Keratinocyte (primary cell): Measurements from ENCODE around the gene PAFAH1B2.

ENCODE experiments used
- CTCF ChIP-seq, 3 experiments: IDR thresholded peaks in 1 of 3; conservative IDR thresholded peaks in 1 of 3; optimal IDR thresholded peaks in 1 of 3; 2 replicates in 2 of 3; 3 replicates in 1 of 3; pipeline versions ENCODE3 to v1.5.1; 2011; ENCODE audit warnings: low read length in 3 of 3, mild to moderate bottlenecking in 3 of 3, moderate library complexity in 2 of 3, control low read depth in 1 of 3, inconsistent platforms in 1 of 3; ENCODE audit not compliant: insufficient read depth in 2 of 3; ENCODE audit errors: extremely low read depth in 1 of 3
- EZH2 ChIP-seq: IDR thresholded peaks from one replicate; pipeline ENCODE4 v1.6.1; 2012; ENCODE audit warnings: inconsistent platforms, mild to moderate bottlenecking, low read length, moderate library complexity

- TF ChIP-seq CTCF (optimal IDR thresholded peaks at IDR 0.05 in 1 of 3, IDR thresholded peaks at IDR 0.05 in 1 of 3, conservative IDR thresholded peaks at IDR 0.05 in 1 of 3; ENCODE audit: extremely low read depth in 1 of 3, insufficient read depth in 2 of 3, low read length in 3 of 3) (no peak), EZH2 (no peak)
Observed at GRCh38 chr11:117219995-117220394, 75.9 kb downstream of the PAFAH1B2 start.
